ENCODE results near the gene POLRMT. TPM values are rescaled to one million over a fixed set of nuclear protein-coding genes. Genes with fewer than 3 reads are reported as not detected.

POLRMT gene
- total RNA-seq, 1 donor from 2014 or later = 71.1 TPM

GRCh38 chr19:602391-603301, 30.7 kb downstream of the POLRMT start:
- DNase-seq (ENCODE audit: low read depth, low spot score) = no peak
- no peak for TF ChIP-seq CTCF (conservative IDR thresholded peaks at IDR 0.05)
- Mint-ChIP-seq H3K4me1 (no peaks in the 10 kb centered on the region), H3K27ac (ENCODE audit: unreplicated experiment) (no peak overlapping the region), H3K4me3 (no peak overlapping the region), H3K36me3 (ENCODE audit: low read depth) (no peaks in the 10 kb centered on the region), H3K27me3 (ENCODE audit: low read depth) (no peaks in the 10 kb centered on the region), H3K9me3 (no peaks in the 10 kb centered on the region)

- no peak overlapping the region for H3K4me3 Mint-ChIP-seq
- no peaks in the 10 kb centered on the region for H3K36me3 Mint-ChIP-seq (ENCODE audit: low read depth)
- H3K4me1 Mint-ChIP-seq = no peaks in the 10 kb centered on the region
- H3K27me3 Mint-ChIP-seq (ENCODE audit: low read depth) = no peaks in the 10 kb centered on the region
- DNase-seq (ENCODE audit: low read depth, low spot score) = no peak
- H3K9me3 Mint-ChIP-seq = no peaks in the 10 kb centered on the region
- no peak for TF ChIP-seq CTCF (conservative IDR thresholded peaks at IDR 0.05)
- no peak overlapping the region for H3K27ac Mint-ChIP-seq (ENCODE audit: unreplicated experiment)
Measured at GRCh38 chr19:601790-602189, 31.5 kb downstream of the POLRMT start.

- Mint-ChIP-seq H3K4me1 (no peaks in the 10 kb centered on the region), H3K9me3 (no peaks in the 10 kb centered on the region), H3K27ac (ENCODE audit: unreplicated experiment) (no peak overlapping the region), H3K36me3 (ENCODE audit: low read depth) (no peaks in the 10 kb centered on the region), H3K27me3 (ENCODE audit: low read depth) (no peaks in the 10 kb centered on the region), H3K4me3 (no peak overlapping the region)
- no peak for DNase-seq (ENCODE audit: low read depth, low spot score)
- no peak for TF ChIP-seq CTCF (conservative IDR thresholded peaks at IDR 0.05)
Measured at GRCh38 chr19:601310-601709, 32.0 kb downstream of the POLRMT start.

- no peak overlapping the region for H3K4me3 Mint-ChIP-seq
- no peak for TF ChIP-seq CTCF (conservative IDR thresholded peaks at IDR 0.05)
- peaks cover 18% of the 10 kb centered on the region for H3K27me3 Mint-ChIP-seq (ENCODE audit: low read depth)
- H3K9me3 Mint-ChIP-seq = no peaks in the 10 kb centered on the region
- no peaks in the 10 kb centered on the region for H3K36me3 Mint-ChIP-seq (ENCODE audit: low read depth)
- no peak for DNase-seq (ENCODE audit: low read depth, low spot score)
- no peaks in the 10 kb centered on the region for H3K4me1 Mint-ChIP-seq
- no peak overlapping the region for H3K27ac Mint-ChIP-seq (ENCODE audit: unreplicated experiment)
Measured at GRCh38 chr19:597406-598315, 35.7 kb downstream of the POLRMT start.

GRCh38 chr19:596263-596655, 37.1 kb downstream of the POLRMT start:
- Mint-ChIP-seq H3K27me3 (ENCODE audit: low read depth) (peaks cover 31% of the 10 kb centered on the region), H3K27ac (ENCODE audit: unreplicated experiment) (no peak overlapping the region), H3K4me3 (no peak overlapping the region), H3K9me3 (no peaks in the 10 kb centered on the region), H3K4me1 (no peaks in the 10 kb centered on the region), H3K36me3 (ENCODE audit: low read depth) (no peaks in the 10 kb centered on the region)
- DNase-seq (ENCODE audit: low read depth, low spot score) = no peak
- TF ChIP-seq CTCF (conservative IDR thresholded peaks at IDR 0.05) = no peak
